Activated B cell treated with CpG ODN at 0.5 μM for 24 hours (primary cell): Measurements from ENCODE around the gene CMTR2. TPM values are rescaled to one million over a fixed set of nuclear protein-coding genes. Genes with fewer than 3 reads are reported as not detected.

ENCODE experiments used
- ATAC-seq: fragments of 200-7000 bp; cut with Tn5 transposase; one replicate; pipeline ENCODE4 v1.10.0; 2021; ENCODE audit warnings: low read depth, mild to moderate bottlenecking, moderate library complexity
- CTCF ChIA-PET: fragments of 350-600 bp; sonication (Branson Sonifier 250); formaldehyde crosslinking; loops from one replicate; lab custom pipeline; 2021; ENCODE audit warnings: antibody characterized with exemption; lab: Charles Lee
- POLR2A ChIA-PET: fragments of 350-600 bp; sonication (Branson Sonifier 250); formaldehyde crosslinking; loops from one replicate; lab custom pipeline; 2021; ENCODE audit warnings: antibody characterized with exemption; lab: Charles Lee
- DNase-seq: peaks from one replicate; pipeline ENCODE4 v3.0.0; 2022
- H3K27ac Mint-ChIP-seq: one replicate; pipeline ENCODE4 v1.8.0; 2020; ENCODE audit warnings: mixed read lengths
- H3K27me3 Mint-ChIP-seq: one replicate; pipeline ENCODE4 v1.8.0; 2021; ENCODE audit warnings: mixed read lengths
- H3K36me3 Mint-ChIP-seq: one replicate; pipeline ENCODE4 v1.8.0; 2021; ENCODE audit warnings: low read depth, mixed read lengths
- H3K4me1 Mint-ChIP-seq: one replicate; pipeline ENCODE4 v1.8.0; 2021; ENCODE audit warnings: mixed read lengths
- H3K4me3 Mint-ChIP-seq: one replicate; pipeline ENCODE4 v1.8.0; 2020; ENCODE audit warnings: mild to moderate bottlenecking, mixed read lengths
- H3K9me3 Mint-ChIP-seq: one replicate; pipeline ENCODE4 v1.8.0; 2020; ENCODE audit warnings: mixed read lengths
- CTCF ChIP-seq: fragments of 200-600 bp; IDR thresholded peaks from one replicate; pipeline ENCODE4 v1.8.0; 2022; ENCODE audit warnings: antibody characterized with exemption, mild to moderate bottlenecking
- intact Hi-C: fragments of 100-400 bp; cut with micrococcal nuclease; formaldehyde crosslinking; loops from one replicate; pipeline ENCODE4 v1.15.1; 2024
- total RNA-seq: library from RNA; stranded (reverse); gene quantifications from 2 replicates; pipeline ENCODE4 v1.2.3, GENCODE V29; 2022

The CMTR2 gene
- total RNA-seq, 1 donor from 2014 or later: 35.3 TPM

- H3K4me1 Mint-ChIP-seq: peaks cover 26% of the 10 kb centered on the region
- no peak for DNase-seq
- no peak overlapping the region for H3K4me3 Mint-ChIP-seq
- no peak for TF ChIP-seq CTCF
- H3K27me3 Mint-ChIP-seq: no peaks in the 10 kb centered on the region
- H3K9me3 Mint-ChIP-seq: no peaks in the 10 kb centered on the region
- ChIA-PET POLR2A (no interaction called here), CTCF (no interaction called here)
- no peak overlapping the region for H3K27ac Mint-ChIP-seq
- peaks cover 59% of the 10 kb centered on the region for H3K36me3 Mint-ChIP-seq
- no peak for ATAC-seq
- intact Hi-C loops: loop anchor here (10.0 kb wide), 1 partner anchor 1382 kb away; no protein-coding TSS in a partner anchor
These were observed 6.3 kb downstream of the CMTR2 start for GRCh38 chr16:71282943-71283342.

DNA sequence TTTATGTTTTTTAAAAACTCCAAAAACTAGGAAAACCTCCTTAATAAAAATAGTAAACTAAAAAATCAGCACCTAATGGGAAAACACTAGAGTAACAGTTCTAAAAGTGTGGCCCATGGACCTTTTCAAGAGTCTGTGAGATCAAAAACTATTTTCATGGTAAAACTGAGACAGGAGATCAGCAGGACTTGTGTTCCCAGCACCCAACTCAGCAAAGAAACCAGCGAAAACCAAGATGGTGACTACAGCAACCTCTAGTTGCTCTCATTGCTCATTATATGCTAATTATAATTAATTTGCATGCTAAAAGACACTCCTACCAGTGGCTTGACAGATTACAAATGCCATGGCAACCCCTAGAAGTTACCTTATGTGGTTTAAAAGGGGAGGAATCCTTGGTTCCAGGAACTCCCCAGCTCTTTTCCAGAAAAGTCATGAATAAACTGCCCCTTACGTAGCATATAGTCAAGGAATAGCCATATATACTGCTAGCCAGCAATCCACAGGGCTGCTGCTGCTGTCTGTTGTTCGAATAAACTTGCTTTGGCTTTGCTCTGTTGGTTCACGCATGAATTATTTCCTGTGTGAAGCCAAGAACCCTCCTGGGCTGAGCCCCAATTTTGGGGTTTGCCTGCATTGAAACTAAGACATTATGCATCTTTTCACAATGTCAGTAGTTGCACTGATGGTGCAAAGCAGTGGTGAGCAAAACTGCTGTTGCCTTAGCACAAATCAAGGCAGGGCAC, 12.4 kb downstream of the CMTR2 start:
- intact Hi-C loops: no loop called here
- TF ChIP-seq CTCF: no peak
- POLR2A ChIA-PET: no interaction called here

GRCh38 chr16:71273384-71273783, 15.8 kb downstream of the CMTR2 start:
- no peak overlapping the region for H3K4me3 Mint-ChIP-seq
- no peak for TF ChIP-seq CTCF
- no peaks in the 10 kb centered on the region for H3K4me1 Mint-ChIP-seq

More for the DNA sequence above, 12.4 kb downstream of the CMTR2 start:
- H3K4me1 Mint-ChIP-seq: no peaks in the 10 kb centered on the region
- DNase-seq (no peak), ATAC-seq (no peak)
- peaks cover 15% of the 10 kb centered on the region for H3K9me3 Mint-ChIP-seq
- no peaks in the 10 kb centered on the region for H3K27me3 Mint-ChIP-seq
- CTCF ChIA-PET: no interaction called here
- no peak overlapping the region for H3K27ac Mint-ChIP-seq
- H3K36me3 Mint-ChIP-seq: peaks cover 18% of the 10 kb centered on the region
- H3K4me3 Mint-ChIP-seq: no peak overlapping the region

GRCh38 chr16:71264299-71264698, 24.9 kb downstream of the CMTR2 start:
- DNase-seq: no peak
- H3K27me3 Mint-ChIP-seq: peaks cover 9% of the 10 kb centered on the region
- no peaks in the 10 kb centered on the region for H3K4me1 Mint-ChIP-seq
- ATAC-seq: no peak
- ChIA-PET POLR2A (no interaction called here), CTCF (no interaction called here)
- no peak for TF ChIP-seq CTCF
- no peaks in the 10 kb centered on the region for H3K36me3 Mint-ChIP-seq
- no peak overlapping the region for H3K4me3 Mint-ChIP-seq
- no peak overlapping the region for H3K27ac Mint-ChIP-seq
- intact Hi-C loops: no loop called here
- H3K9me3 Mint-ChIP-seq: no peaks in the 10 kb centered on the region

More at GRCh38 chr16:71273384-71273783, 15.8 kb downstream of the CMTR2 start:
- no peak overlapping the region for H3K27ac Mint-ChIP-seq
- intact Hi-C loops: no loop called here
- H3K27me3 Mint-ChIP-seq: no peaks in the 10 kb centered on the region
- peaks cover 19% of the 10 kb centered on the region for H3K36me3 Mint-ChIP-seq
- ChIA-PET CTCF (no interaction called here), POLR2A (interaction anchor here (1.0 kb wide), 1 partner anchor 16 kb away, joined by 3 read pairs; the partner anchor contains the start of gene CMTR2)
- ATAC-seq (no peak), DNase-seq (no peak)
- peaks cover 15% of the 10 kb centered on the region for H3K9me3 Mint-ChIP-seq

DNA sequence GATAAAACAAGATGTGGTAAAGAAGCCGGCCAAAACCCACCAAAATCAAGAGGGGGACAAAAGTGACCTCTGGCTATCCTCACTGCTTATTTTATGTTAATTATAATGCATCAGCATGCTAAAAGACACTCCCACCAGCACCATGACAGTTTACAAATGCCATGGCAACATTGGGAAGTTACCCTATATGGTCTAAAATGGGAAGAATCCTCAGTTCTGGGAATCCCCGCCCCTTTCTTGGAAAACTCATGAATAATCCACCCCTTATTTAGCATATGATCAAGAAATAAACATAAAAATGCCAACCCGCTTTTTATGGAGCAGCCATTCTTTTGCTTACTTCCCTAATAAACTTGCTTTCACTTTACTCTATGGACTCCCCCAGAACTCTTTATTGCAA, 25.6 kb downstream of the CMTR2 start:
- Mint-ChIP-seq H3K9me3 (no peaks in the 10 kb centered on the region), H3K36me3 (no peaks in the 10 kb centered on the region), H3K27me3 (peaks cover 9% of the 10 kb centered on the region), H3K27ac (no peak overlapping the region), H3K4me1 (no peaks in the 10 kb centered on the region), H3K4me3 (no peak overlapping the region)
- TF ChIP-seq CTCF: no peak
- intact Hi-C loops: no loop called here
- DNase-seq (no peak), ATAC-seq (no peak)
- ChIA-PET CTCF (no interaction called here), POLR2A (no interaction called here)
